Gastrocnemius medialis (tissue), 4 donors: ENCODE results near the gene ZNF408. TPM values are rescaled to one million over a fixed set of nuclear protein-coding genes. Genes with fewer than 3 reads are reported as not detected.
A peak's percentile ranks its signal among the peaks of the same experiment; 100 is the strongest.

Experiments used
- ATAC-seq, 2 donors: fragments of 150-250 bp; one replicate each; pipeline ENCODE4 v1.9.1; 2016
- DNase-seq, 2 donors: peaks; one replicate each; pipeline ENCODE4 v3.0.0-alpha.2; 2019
- H3K27ac ChIP-seq, 4 donors: fragments of 200-600 bp; sonication (generic); 1 replicate in 1 of 4; 2 replicates in 3 of 4; pipeline ENCODE4 v1.5.1; 2016 to 2018; ENCODE audit warnings: mild to moderate bottlenecking in 2 of 4, moderate library complexity in 1 of 4
- H3K27me3 ChIP-seq, 3 donors: fragments of 200-600 bp; sonication (generic) in 2 of 3; 1 replicate in 1 of 3; 2 replicates in 2 of 3; pipeline versions ENCODE4 v1.5.1 to v1.6.0; 2016 to 2019; ENCODE audit warnings: mild to moderate bottlenecking in 1 of 3, moderate library complexity in 1 of 3
- H3K36me3 ChIP-seq, 2 donors: fragments of 200-600 bp; sonication (generic) in 1 of 2; one replicate each; pipeline ENCODE4 v1.5.1; 2017 to 2018
- H3K4me1 ChIP-seq, 2 donors: fragments of 200-600 bp; sonication (generic) in 1 of 2; one replicate each; pipeline ENCODE4 v1.5.1; 2016 to 2017; ENCODE audit warnings: mild to moderate bottlenecking in 2 of 2
- H3K4me3 ChIP-seq, 4 donors: fragments of 200-600 bp; sonication (generic) in 3 of 4; 1 replicate in 1 of 4; 2 replicates in 3 of 4; pipeline ENCODE4 v1.5.1; 2016 to 2019; ENCODE audit warnings: mild to moderate bottlenecking in 2 of 4
- H3K9me3 ChIP-seq, 3 donors: fragments of 200-600 bp; sonication (generic) in 2 of 3; 1 replicate in 1 of 3; 2 replicates in 2 of 3; pipeline ENCODE4 v1.5.1; 2016 to 2019
- CTCF ChIP-seq, 5 experiments: fragments of 450-650 bp in 3 of 5; fragments of 200-600 bp in 2 of 5; sonication (generic) in 2 of 5; IDR thresholded peaks in 4 of 5; conservative IDR thresholded peaks in 1 of 5; 1 replicate in 4 of 5; 2 replicates in 1 of 5; pipeline ENCODE4 v1.5.1; 2016 to 2019; ENCODE audit warnings: antibody characterized with exemption in 5 of 5, mild to moderate bottlenecking in 3 of 5, moderate library complexity in 3 of 5
- POLR2A ChIP-seq, 2 donors: fragments of 450-650 bp; IDR thresholded peaks; one replicate each; pipeline ENCODE4 v1.6.1; 2017; ENCODE audit warnings: antibody characterized with exemption in 2 of 2, mild to moderate bottlenecking in 2 of 2, moderate library complexity in 2 of 2
- in situ Hi-C, 4 donors: fragments of 200-750 bp; cut with MboI; loops; one replicate each; pipeline versions ENCODE4 v1.15.0 to v1.8.0; 2017; ENCODE audit warnings: low sequenced_read_pairs in 4 of 4
- intact Hi-C: fragments of 100-400 bp; cut with DNase I; formaldehyde crosslinking; loops from one replicate; pipeline ENCODE4 v1.15.1; 2023; ENCODE audit warnings: low total_unique reads
- total RNA-seq, 4 donors: library from RNA; depleted of rRNA; stranded (reverse); fragments of >200 nt; gene quantifications; one replicate each; pipeline versions ENCODE4 v1.1.0 to v1.2.3, GENCODE V29; 2016

The ZNF408 gene
- total RNA-seq, 4 donors from 2014 or later: 17.7 to 25.2 (median 19.3) TPM

GRCh38 chr11:46695345-46696211 lies 5.3 kb upstream of the ZNF408 start:
- intact Hi-C loops: loop anchor here (2.0 kb wide), 1 partner anchor 21 kb away; no protein-coding TSS in a partner anchor
- no peaks in the 10 kb centered on the region for H3K9me3 ChIP-seq

GRCh38 chr11:46696212-46696558 lies 4.6 kb upstream of the ZNF408 start:
- peaks cover 0 to 38% of the 10 kb centered on the region in 2 donors for H3K36me3 ChIP-seq
- ATAC-seq: peak; percentile 46 to 63

More at GRCh38 chr11:46695345-46696211, 5.3 kb upstream of the ZNF408 start:
- Histone ChIP-seq H3K36me3 (peaks cover 0 to 42% of the 10 kb centered on the region in 2 donors), H3K27ac (peak overlapping the region; percentile 74 to 88 (median 77)), H3K4me1 (peaks cover 50 to 56% of the 10 kb centered on the region in 2 donors), H3K4me3 (no peak overlapping the region), H3K27me3 (no peaks in the 10 kb centered on the region)
- in situ Hi-C loops: no loop called here
- DNase-seq (no peak), ATAC-seq (peak; percentile 0 to 6)
- no peak for TF ChIP-seq CTCF (IDR thresholded peaks at IDR 0.05 in 4 of 5, conservative IDR thresholded peaks at IDR 0.05 in 1 of 5)
- no peak for TF ChIP-seq POLR2A (IDR thresholded peaks at IDR 0.05)

GRCh38 chr11:46697303-46697702 lies 3.5 kb upstream of the ZNF408 start:
- no peak overlapping the region for H3K4me3 ChIP-seq
- TF ChIP-seq POLR2A (IDR thresholded peaks at IDR 0.05): no peak
- no peak for TF ChIP-seq CTCF (IDR thresholded peaks at IDR 0.05 in 4 of 5, conservative IDR thresholded peaks at IDR 0.05 in 1 of 5)
- intact Hi-C loops: loop anchor here (2.0 kb wide), 1 partner anchor 23 kb away; no protein-coding TSS in a partner anchor
- peak overlapping the region; percentile 74 to 88 (median 77) for H3K27ac ChIP-seq
- ATAC-seq (no peak), DNase-seq (no peak)
- peaks cover 61 to 67% of the 10 kb centered on the region in 2 donors for H3K4me1 ChIP-seq
- peaks cover 0 to 35% of the 10 kb centered on the region in 2 donors for H3K36me3 ChIP-seq
- no peaks in the 10 kb centered on the region for H3K27me3 ChIP-seq
- H3K9me3 ChIP-seq: no peaks in the 10 kb centered on the region
- in situ Hi-C loops: no loop called here

More at GRCh38 chr11:46696212-46696558, 4.6 kb upstream of the ZNF408 start:
- DNase-seq: peak; percentile 82 to 94
- Histone ChIP-seq H3K4me1 (peaks cover 50 to 56% of the 10 kb centered on the region in 2 donors), H3K4me3 (peak overlapping the region in 1 of 4 donors; percentile 11), H3K9me3 (no peaks in the 10 kb centered on the region), H3K27ac (peak overlapping the region; percentile 74 to 88 (median 77)), H3K27me3 (no peaks in the 10 kb centered on the region)
- intact Hi-C loops (loop anchor here (2.0 kb wide), 1 partner anchor 21 kb away; no protein-coding TSS in a partner anchor), in situ Hi-C loops (no loop called here)
- no peak for TF ChIP-seq CTCF (IDR thresholded peaks at IDR 0.05 in 4 of 5, conservative IDR thresholded peaks at IDR 0.05 in 1 of 5)
- TF ChIP-seq POLR2A (IDR thresholded peaks at IDR 0.05): peak in 1 of 2 donors; percentile 14

GRCh38 chr11:46697723-46698122 lies 3.1 kb upstream of the ZNF408 start:
- Histone ChIP-seq H3K27me3 (no peaks in the 10 kb centered on the region), H3K4me3 (no peak overlapping the region), H3K27ac (peak overlapping the region; percentile 74 to 88 (median 77)), H3K36me3 (peaks cover 0 to 37% of the 10 kb centered on the region in 2 donors), H3K9me3 (no peaks in the 10 kb centered on the region), H3K4me1 (peaks cover 65 to 70% of the 10 kb centered on the region in 2 donors)
- ATAC-seq: no peak
- TF ChIP-seq POLR2A (IDR thresholded peaks at IDR 0.05): no peak
- no peak for TF ChIP-seq CTCF (IDR thresholded peaks at IDR 0.05 in 4 of 5, conservative IDR thresholded peaks at IDR 0.05 in 1 of 5)
- in situ Hi-C loops: no loop called here
- no peak for DNase-seq
- intact Hi-C loops: loop anchor here (2.0 kb wide), 1 partner anchor 23 kb away; no protein-coding TSS in a partner anchor
